Left lung (tissue), 10 donors: ENCODE results near the gene GABRR1. TPM values are rescaled to one million over a fixed set of nuclear protein-coding genes. Genes with fewer than 3 reads are reported as not detected.

Experiments
- ATAC-seq: fragments of 200-7000 bp; cut with Tn5 transposase; one replicate; pipeline ENCODE4 v1.9.1; 2020; ENCODE audit warnings: moderate library complexity
- DNase-seq, 4 donors: peaks; one replicate each; pipeline ENCODE4 v3.0.0-alpha.2; 2013 to 2020
- H3K27ac ChIP-seq, 2 donors: fragments of 200-600 bp; sonication (generic) in 1 of 2; one replicate each; pipeline versions ENCODE4 v1.5.0 to v1.8.0; 2020 to 2021
- H3K27me3 ChIP-seq, 2 donors: fragments of 200-600 bp; sonication (generic) in 1 of 2; one replicate each; pipeline versions ENCODE4 v1.5.0 to v1.8.0; 2020 to 2021
- H3K36me3 ChIP-seq, 2 donors: fragments of 200-600 bp; sonication (generic) in 1 of 2; one replicate each; pipeline versions ENCODE4 v1.5.0 to v1.8.0; 2020 to 2021
- H3K4me1 ChIP-seq, 2 donors: fragments of 200-600 bp; one replicate each; pipeline ENCODE4 v1.8.0; 2021
- H3K4me3 ChIP-seq, 2 donors: fragments of 200-600 bp; sonication (generic) in 1 of 2; one replicate each; pipeline versions ENCODE4 v1.5.0 to v1.8.0; 2020 to 2021; ENCODE audit warnings: mild to moderate bottlenecking in 1 of 2
- H3K9me3 ChIP-seq, 2 donors: fragments of 200-600 bp; sonication (generic) in 1 of 2; one replicate each; pipeline versions ENCODE4 v1.5.0 to v1.8.0; 2020 to 2021
- intact Hi-C, 2 donors: fragments of 100-400 bp; cut with DNase I; formaldehyde crosslinking; loops; one replicate each; pipeline versions ENCODE4 v1.11.2 to v1.14.2; 2022
- polyA plus RNA-seq, 6 donors: library from polyadenylated mRNA; unstranded; fragments of 120-200 nt; gene quantifications; one replicate each; pipeline ENCODE4 v1.2.1, GENCODE V29; 2013; ENCODE audit not compliant: insufficient read length in 6 of 6
- total RNA-seq, 2 donors: library from RNA; stranded (reverse); fragmentation: NEBNext Ultra II Directional; extraction: Animal tissue kit (Norgen Biotek cat#: 25700); gene quantifications; one replicate each; pipeline ENCODE4 v1.2.1, GENCODE V29; 2021
- TF ChIP-seq, protein P1 (sequence below), 2 donors: fragments of 200-600 bp; sonication (generic) in 1 of 2; IDR thresholded peaks; one replicate each; pipeline versions ENCODE4 v1.5.0 to v1.8.0; 2021; ENCODE audit warnings: antibody characterized with exemption in 2 of 2
- donor health status: DM: no; HTN: yes; CAD: no.
- donor health status: DM: no; HTN: no; CAD: no.

Gene GABRR1
- total and polyA plus RNA-seq, 8 donors, result not detected

DNA sequence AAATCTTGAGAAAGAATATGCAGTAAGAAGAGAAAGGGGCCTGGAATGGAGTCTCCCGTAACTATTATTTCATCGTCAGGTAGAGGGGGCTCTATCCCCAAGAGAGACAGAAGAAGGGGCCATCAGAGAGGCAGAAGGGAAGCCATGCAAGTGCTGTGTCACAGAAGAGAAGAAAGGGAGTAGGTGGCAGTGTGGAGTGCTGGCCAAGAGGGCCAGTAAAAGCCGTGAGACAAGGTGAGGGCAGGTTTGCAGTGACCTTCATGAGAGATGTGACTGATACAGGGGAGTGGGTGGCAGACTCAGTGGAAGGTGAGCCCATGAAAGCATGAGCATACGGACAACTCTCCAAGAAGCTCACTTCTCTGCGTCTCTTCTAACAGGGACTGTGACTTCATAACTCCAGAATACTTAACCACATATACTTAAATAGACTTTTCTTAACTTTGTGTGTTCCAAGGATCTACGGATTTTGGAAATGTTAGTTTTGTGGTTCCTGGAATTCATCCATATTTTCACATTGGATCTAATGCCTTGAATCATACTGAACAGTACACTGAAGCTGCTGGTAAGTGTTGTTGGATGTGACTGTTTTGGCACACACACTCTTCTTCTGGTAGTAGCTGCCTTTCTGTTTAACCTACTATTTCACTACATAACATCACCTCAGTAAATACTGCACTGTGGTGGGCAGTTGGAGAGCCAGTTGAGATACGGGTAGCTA is 55.7 kb downstream of the GABRR1 start:
- Histone ChIP-seq H3K27me3 (no peaks in the 10 kb centered on the region), H3K9me3 (no peaks in the 10 kb centered on the region), H3K36me3 (peaks cover 0 to 51% of the 10 kb centered on the region in 2 donors), H3K4me3 (no peak overlapping the region), H3K27ac (peak overlapping the region in 1 of 2 donors; percentile 29), H3K4me1 (no peaks in the 10 kb centered on the region)
- ATAC-seq (peak; percentile 41), DNase-seq (no peak)
- TF ChIP-seq, protein P1, sequence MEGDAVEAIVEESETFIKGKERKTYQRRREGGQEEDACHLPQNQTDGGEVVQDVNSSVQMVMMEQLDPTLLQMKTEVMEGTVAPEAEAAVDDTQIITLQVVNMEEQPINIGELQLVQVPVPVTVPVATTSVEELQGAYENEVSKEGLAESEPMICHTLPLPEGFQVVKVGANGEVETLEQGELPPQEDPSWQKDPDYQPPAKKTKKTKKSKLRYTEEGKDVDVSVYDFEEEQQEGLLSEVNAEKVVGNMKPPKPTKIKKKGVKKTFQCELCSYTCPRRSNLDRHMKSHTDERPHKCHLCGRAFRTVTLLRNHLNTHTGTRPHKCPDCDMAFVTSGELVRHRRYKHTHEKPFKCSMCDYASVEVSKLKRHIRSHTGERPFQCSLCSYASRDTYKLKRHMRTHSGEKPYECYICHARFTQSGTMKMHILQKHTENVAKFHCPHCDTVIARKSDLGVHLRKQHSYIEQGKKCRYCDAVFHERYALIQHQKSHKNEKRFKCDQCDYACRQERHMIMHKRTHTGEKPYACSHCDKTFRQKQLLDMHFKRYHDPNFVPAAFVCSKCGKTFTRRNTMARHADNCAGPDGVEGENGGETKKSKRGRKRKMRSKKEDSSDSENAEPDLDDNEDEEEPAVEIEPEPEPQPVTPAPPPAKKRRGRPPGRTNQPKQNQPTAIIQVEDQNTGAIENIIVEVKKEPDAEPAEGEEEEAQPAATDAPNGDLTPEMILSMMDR (IDR thresholded peaks at IDR 0.05), result no peak
- intact Hi-C loops, result no loop called here

DNA sequence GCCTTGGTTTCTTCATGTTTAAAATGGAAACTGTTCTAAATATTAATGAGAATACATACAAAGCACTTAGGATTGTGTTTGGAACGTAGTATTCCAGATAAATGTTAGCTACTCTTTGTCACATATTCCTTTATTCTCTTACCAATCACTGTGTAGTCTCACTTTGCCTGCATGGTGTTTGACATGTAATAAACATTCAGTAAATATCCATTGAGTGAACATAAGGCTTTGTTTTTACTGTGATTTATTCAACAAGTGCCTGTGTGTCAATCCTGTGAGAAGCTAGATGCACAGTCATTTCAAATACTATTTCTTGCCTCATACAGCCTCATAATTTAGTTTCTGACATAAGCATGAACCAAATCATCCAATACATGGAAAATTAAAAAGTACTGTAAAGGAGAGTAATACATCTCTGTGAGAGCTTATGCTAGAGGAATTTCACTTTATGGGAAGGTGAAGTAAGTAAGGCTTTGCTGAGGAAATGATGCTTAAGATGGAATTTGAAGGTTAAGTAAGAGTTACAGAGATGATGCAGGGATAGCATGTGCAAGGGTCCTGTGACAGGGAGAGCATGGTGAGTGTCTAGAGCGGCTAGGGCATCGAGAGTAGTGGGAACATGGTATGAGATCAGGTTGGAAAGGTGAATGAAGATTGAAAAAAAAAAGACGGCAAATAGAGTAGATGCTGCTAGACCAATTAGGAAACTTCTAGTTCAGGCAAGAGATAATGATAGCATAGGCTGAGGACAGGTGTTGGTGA is 56.6 kb downstream of the GABRR1 start:
- intact Hi-C loops, result no loop called here
- Histone ChIP-seq H3K4me1 (no peaks in the 10 kb centered on the region), H3K4me3 (no peak overlapping the region), H3K9me3 (no peaks in the 10 kb centered on the region), H3K27ac (no peak overlapping the region), H3K36me3 (peaks cover 0 to 46% of the 10 kb centered on the region in 2 donors), H3K27me3 (no peaks in the 10 kb centered on the region)
- TF ChIP-seq, protein P1 (IDR thresholded peaks at IDR 0.05), result no peak
- no peak for DNase-seq
- ATAC-seq, result no peak

GRCh38 chr6:89154131-89154530 is 63.0 kb downstream of the GABRR1 start:
- DNase-seq, result no peak
- H3K4me3 ChIP-seq, result no peak overlapping the region
- TF ChIP-seq, protein P1 (IDR thresholded peaks at IDR 0.05), result no peak
- H3K4me1 ChIP-seq, result no peaks in the 10 kb centered on the region
- peaks cover 0 to 8% of the 10 kb centered on the region in 2 donors for H3K36me3 ChIP-seq
- H3K27ac ChIP-seq, result no peak overlapping the region
- no peaks in the 10 kb centered on the region for H3K27me3 ChIP-seq
- intact Hi-C loops, result no loop called here
- no peaks in the 10 kb centered on the region for H3K9me3 ChIP-seq
- ATAC-seq, result no peak

GRCh38 chr6:89148016-89148750 is 69.0 kb downstream of the GABRR1 start:
- intact Hi-C loops, result no loop called here
- H3K27me3 ChIP-seq, result no peaks in the 10 kb centered on the region
- no peak overlapping the region for H3K27ac ChIP-seq
- DNase-seq (no peak), ATAC-seq (no peak)
- no peak overlapping the region for H3K4me3 ChIP-seq
- H3K9me3 ChIP-seq, result no peaks in the 10 kb centered on the region
- TF ChIP-seq, protein P1 (IDR thresholded peaks at IDR 0.05), result no peak
- H3K4me1 ChIP-seq, result peaks cover 0 to 14% of the 10 kb centered on the region in 2 donors
- peaks cover 0 to 7% of the 10 kb centered on the region in 2 donors for H3K36me3 ChIP-seq
